Endothelial cell of umbilical vein (primary cell): Measurements from ENCODE around the gene ECM2.

Source experiments
- EZH2 ChIP-seq: IDR thresholded peaks from 2 replicates; pipeline ENCODE4 v1.6.1; 2012; ENCODE audit warnings: borderline replicate concordance, low read depth, mild to moderate bottlenecking, moderate library complexity, low read length, inconsistent platforms; ENCODE audit not compliant: severe bottlenecking
- FOS ChIP-seq: IDR thresholded peaks from 2 replicates; pipeline ENCODE4 v1.6.1; 2011; ENCODE audit warnings: mild to moderate bottlenecking, low read length, moderate library complexity, borderline replicate concordance; ENCODE audit not compliant: insufficient read depth
- MYC ChIP-seq: IDR thresholded peaks from one replicate; pipeline ENCODE4 v1.6.1; 2011; ENCODE audit warnings: mild to moderate bottlenecking, low read depth, low read length
- POLR2A ChIP-seq: IDR thresholded peaks from 2 replicates; pipeline ENCODE4 v1.6.1; 2012; ENCODE audit warnings: low read depth, mild to moderate bottlenecking, control low read depth, low read length
- POLR2AphosphoS5 ChIP-seq: IDR thresholded peaks from 2 replicates; pipeline ENCODE4 v1.6.1; 2012; ENCODE audit warnings: low read depth, mild to moderate bottlenecking, control low read depth, low read length, moderate library complexity; ENCODE audit not compliant: insufficient read depth
- TF ChIP-seq, protein P1 (sequence below), 2 donors: IDR thresholded peaks; 1 replicate in 1 of 2; 2 replicates in 1 of 2; pipeline ENCODE4 v1.5.1; 2011; ENCODE audit warnings: low read length in 2 of 2, mild to moderate bottlenecking in 2 of 2, moderate library complexity in 2 of 2, control low read depth in 1 of 2, inconsistent platforms in 1 of 2, low read depth in 1 of 2; ENCODE audit not compliant: insufficient read depth in 1 of 2; ENCODE audit errors: extremely low read depth in 1 of 2

DNA sequence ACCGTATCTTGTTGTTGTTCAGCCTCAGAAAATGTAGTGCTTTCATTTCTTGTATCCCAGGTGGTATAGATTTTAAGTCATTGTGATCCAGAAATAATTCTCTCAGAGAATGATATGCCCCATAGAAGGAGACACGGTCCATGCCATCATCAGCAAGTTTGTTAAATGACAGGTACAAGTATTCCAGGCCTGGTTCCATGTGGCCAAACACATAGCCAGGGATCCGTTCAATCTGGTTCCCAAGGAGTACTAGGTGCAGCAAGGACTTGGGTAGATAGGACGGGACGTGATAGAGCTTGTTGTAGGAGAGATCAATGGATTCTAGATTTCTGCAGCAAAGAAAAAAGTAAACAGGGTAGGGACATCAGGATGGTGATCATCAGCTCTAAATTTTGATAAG, 35.1 kb downstream of the ECM2 start:
- TF ChIP-seq POLR2AphosphoS5 (no peak), POLR2A (no peak), MYC (no peak), EZH2 (no peak), FOS (no peak)
- TF ChIP-seq, protein P1, sequence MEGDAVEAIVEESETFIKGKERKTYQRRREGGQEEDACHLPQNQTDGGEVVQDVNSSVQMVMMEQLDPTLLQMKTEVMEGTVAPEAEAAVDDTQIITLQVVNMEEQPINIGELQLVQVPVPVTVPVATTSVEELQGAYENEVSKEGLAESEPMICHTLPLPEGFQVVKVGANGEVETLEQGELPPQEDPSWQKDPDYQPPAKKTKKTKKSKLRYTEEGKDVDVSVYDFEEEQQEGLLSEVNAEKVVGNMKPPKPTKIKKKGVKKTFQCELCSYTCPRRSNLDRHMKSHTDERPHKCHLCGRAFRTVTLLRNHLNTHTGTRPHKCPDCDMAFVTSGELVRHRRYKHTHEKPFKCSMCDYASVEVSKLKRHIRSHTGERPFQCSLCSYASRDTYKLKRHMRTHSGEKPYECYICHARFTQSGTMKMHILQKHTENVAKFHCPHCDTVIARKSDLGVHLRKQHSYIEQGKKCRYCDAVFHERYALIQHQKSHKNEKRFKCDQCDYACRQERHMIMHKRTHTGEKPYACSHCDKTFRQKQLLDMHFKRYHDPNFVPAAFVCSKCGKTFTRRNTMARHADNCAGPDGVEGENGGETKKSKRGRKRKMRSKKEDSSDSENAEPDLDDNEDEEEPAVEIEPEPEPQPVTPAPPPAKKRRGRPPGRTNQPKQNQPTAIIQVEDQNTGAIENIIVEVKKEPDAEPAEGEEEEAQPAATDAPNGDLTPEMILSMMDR (IDR thresholded peaks at IDR 0.05; ENCODE audit: extremely low read depth in 1 of 2, insufficient read depth in 1 of 2, low read depth in 1 of 2, low read length in 2 of 2), result no peak
